HUES6 (cell line): Measurements from ENCODE around the gene SUPT3H.
"Not testable (repeated sequence)": the region's sequence is repeated elsewhere in the genome, so short reads cannot be mapped to it uniquely, and the experiment has no call there.

Experiments used
- H3K27ac ChIP-seq: 2 replicates; pipeline ENCODE4 v1.7.0; 2013; ENCODE audit warnings: low read depth, mild to moderate bottlenecking, low read length, inconsistent platforms
- H3K27me3 ChIP-seq: 2 replicates; pipeline ENCODE4 v1.6.1; 2013; ENCODE audit warnings: low read length; ENCODE audit not compliant: control insufficient read depth, insufficient read depth
- H3K36me3 ChIP-seq: 2 replicates; pipeline ENCODE4 v1.6.1; 2013; ENCODE audit warnings: low read length; ENCODE audit not compliant: control insufficient read depth, insufficient read depth
- H3K4me1 ChIP-seq: 2 replicates; pipeline ENCODE4 v1.6.1; 2013; ENCODE audit warnings: low read length; ENCODE audit not compliant: control insufficient read depth, insufficient read depth
- H3K4me3 ChIP-seq: 2 replicates; pipeline ENCODE4 v1.5.1; 2013; ENCODE audit warnings: low read depth, low read length
- H3K9ac ChIP-seq: one replicate; pipeline ENCODE4 v1.6.1; 2013; ENCODE audit warnings: mild to moderate bottlenecking, low read length
- H3K9me3 ChIP-seq: 2 replicates; pipeline ENCODE4 v1.6.1; 2013; ENCODE audit warnings: low read depth, low read length; ENCODE audit not compliant: control insufficient read depth, insufficient read depth

SUPT3H gene

GRCh38 chr6:45081634-45082033 is 296.1 kb downstream of the SUPT3H start:
- Histone ChIP-seq H3K4me1 (no peaks in the 10 kb centered on the region), H3K4me3 (no peak overlapping the region), H3K9me3 (peaks cover 10% of the 10 kb centered on the region; the same call in 1 of the 2 replicates), H3K36me3 (no peaks in the 10 kb centered on the region), H3K27me3 (no peaks in the 10 kb centered on the region), H3K9ac (no peak overlapping the region), H3K27ac (no peak overlapping the region)

- Histone ChIP-seq H3K9me3 (peaks cover 10% of the 10 kb centered on the region; the same call in 1 of the 2 replicates), H3K9ac (no peak overlapping the region), H3K27ac (no peak overlapping the region), H3K36me3 (no peaks in the 10 kb centered on the region), H3K4me1 (no peaks in the 10 kb centered on the region), H3K4me3 (no peak overlapping the region), H3K27me3 (no peaks in the 10 kb centered on the region)
These were observed 299.3 kb downstream of the SUPT3H start for GRCh38 chr6:45078432-45078831.

- H3K9ac ChIP-seq: no peak overlapping the region
- no peaks in the 10 kb centered on the region for H3K36me3 ChIP-seq
- no peaks in the 10 kb centered on the region for H3K4me1 ChIP-seq
- no peaks in the 10 kb centered on the region for H3K27me3 ChIP-seq
- H3K9me3 ChIP-seq: peaks cover 10% of the 10 kb centered on the region; the same call in 1 of the 2 replicates
- no peak overlapping the region for H3K4me3 ChIP-seq
- H3K27ac ChIP-seq: no peak overlapping the region
These were observed 301.4 kb downstream of the SUPT3H start for GRCh38 chr6:45076217-45076930.

GRCh38 chr6:45075246-45075645 is 302.5 kb downstream of the SUPT3H start:
- no peak overlapping the region for H3K27ac ChIP-seq
- H3K4me3 ChIP-seq: no peak overlapping the region
- no peaks in the 10 kb centered on the region for H3K4me1 ChIP-seq
- peaks cover 10% of the 10 kb centered on the region; the same call in 1 of the 2 replicates for H3K9me3 ChIP-seq
- H3K27me3 ChIP-seq: no peaks in the 10 kb centered on the region
- no peak overlapping the region for H3K9ac ChIP-seq
- H3K36me3 ChIP-seq: no peaks in the 10 kb centered on the region

GRCh38 chr6:45074439-45074838 is 303.3 kb downstream of the SUPT3H start:
- no peak overlapping the region for H3K27ac ChIP-seq
- no peak overlapping the region for H3K9ac ChIP-seq
- H3K4me1 ChIP-seq: no peaks in the 10 kb centered on the region
- H3K36me3 ChIP-seq: no peaks in the 10 kb centered on the region
- H3K27me3 ChIP-seq: no peaks in the 10 kb centered on the region
- peaks cover 10% of the 10 kb centered on the region; the same call in 1 of the 2 replicates for H3K9me3 ChIP-seq
- no peak overlapping the region for H3K4me3 ChIP-seq

DNA sequence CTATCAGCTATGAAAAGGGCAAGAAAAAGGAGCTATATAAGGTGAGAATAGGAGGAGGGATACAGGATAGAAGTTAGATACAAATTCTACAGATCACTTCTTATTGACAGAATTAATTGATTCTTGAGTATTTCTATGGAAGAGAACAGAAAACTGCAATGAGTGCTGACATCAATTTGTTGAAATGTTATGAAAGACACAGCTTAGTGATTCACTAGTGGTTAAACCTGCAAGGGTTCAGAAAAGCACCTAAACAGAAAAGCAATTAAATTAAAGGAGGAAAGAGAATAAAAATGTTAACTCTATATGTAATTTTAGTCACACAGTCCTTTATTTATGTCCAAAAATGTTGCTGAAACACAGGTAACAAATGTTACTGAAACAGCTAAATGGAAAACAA is 304.0 kb downstream of the SUPT3H start:
- Histone ChIP-seq H3K4me3 (no peak overlapping the region), H3K27me3 (no peaks in the 10 kb centered on the region), H3K9ac (no peak overlapping the region), H3K9me3 (peaks cover 10% of the 10 kb centered on the region; the same call in 1 of the 2 replicates), H3K27ac (no peak overlapping the region), H3K36me3 (no peaks in the 10 kb centered on the region), H3K4me1 (no peaks in the 10 kb centered on the region)

- no peaks in the 10 kb centered on the region for H3K4me1 ChIP-seq
- no peaks in the 10 kb centered on the region; the same call in 1 of the 2 replicates for H3K9me3 ChIP-seq
- H3K9ac ChIP-seq: no peak overlapping the region
- H3K4me3 ChIP-seq: no peak overlapping the region
- H3K27ac ChIP-seq: no peak overlapping the region
- H3K36me3 ChIP-seq: no peaks in the 10 kb centered on the region
- H3K27me3 ChIP-seq: no peaks in the 10 kb centered on the region
These were observed 305.1 kb downstream of the SUPT3H start for GRCh38 chr6:45072673-45073072.

- Histone ChIP-seq H3K36me3 (no peaks in the 10 kb centered on the region), H3K27me3 (no peaks in the 10 kb centered on the region), H3K27ac (no peak overlapping the region), H3K9me3 (no peaks in the 10 kb centered on the region), H3K4me1 (no peaks in the 10 kb centered on the region), H3K4me3 (no peak overlapping the region), H3K9ac (no peak overlapping the region)
These were observed 305.7 kb downstream of the SUPT3H start for GRCh38 chr6:45072016-45072415.

DNA sequence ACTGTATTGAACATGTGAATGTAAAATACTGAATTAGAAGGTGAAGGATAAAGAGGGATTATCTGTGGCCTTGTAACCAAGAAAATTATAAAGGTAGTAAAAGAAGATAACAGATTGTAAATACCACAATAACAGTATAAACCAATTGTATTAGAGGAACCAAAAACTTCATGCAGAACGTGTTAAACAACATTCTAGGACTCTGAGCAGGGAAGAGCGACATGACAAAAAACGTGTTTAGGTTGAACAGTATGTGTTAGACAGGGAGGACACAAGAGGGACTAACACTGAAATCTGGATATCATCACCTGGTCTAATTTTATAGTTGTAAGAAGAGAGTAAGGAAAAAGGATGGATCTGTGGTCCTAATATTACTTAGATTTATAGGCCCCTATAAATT is 308.6 kb downstream of the SUPT3H start:
- Histone ChIP-seq H3K27me3 (no peaks in the 10 kb centered on the region), H3K4me1 (no peaks in the 10 kb centered on the region), H3K27ac (no peak overlapping the region), H3K4me3 (no peak overlapping the region), H3K36me3 (no peaks in the 10 kb centered on the region), H3K9me3 (no peaks in the 10 kb centered on the region), H3K9ac (no peak overlapping the region)

- H3K4me1 ChIP-seq, H3K36me3 ChIP-seq, H3K27ac ChIP-seq, H3K9me3 ChIP-seq, H3K4me3 ChIP-seq, H3K9ac ChIP-seq, H3K27me3 ChIP-seq: not testable (repeated sequence)
These were observed 310.3 kb downstream of the SUPT3H start for GRCh38 chr6:45067446-45067845.

- not testable (repeated sequence) for H3K27me3 ChIP-seq, H3K4me1 ChIP-seq, H3K36me3 ChIP-seq
- H3K9ac ChIP-seq: peak overlapping the region; percentile 77
- H3K4me3 ChIP-seq: peak overlapping the region; percentile 68
- peak overlapping the region; percentile 79 for H3K27ac ChIP-seq
- peaks cover 11% of the 10 kb centered on the region for H3K9me3 ChIP-seq
These were observed 315.1 kb downstream of the SUPT3H start for GRCh38 chr6:45062659-45063058.
